GM04503 (cell line): ENCODE results near the gene EIF2B5.
"Not testable (repeated sequence)": the region's sequence is repeated elsewhere in the genome, so short reads cannot be mapped to it uniquely, and the experiment has no call there.

Source experiments
- DNase-seq: peaks from one replicate; pipeline ENCODE4 v3.0.0-alpha.2; 2012; ENCODE audit warnings: low read depth

The EIF2B5 gene

DNA sequence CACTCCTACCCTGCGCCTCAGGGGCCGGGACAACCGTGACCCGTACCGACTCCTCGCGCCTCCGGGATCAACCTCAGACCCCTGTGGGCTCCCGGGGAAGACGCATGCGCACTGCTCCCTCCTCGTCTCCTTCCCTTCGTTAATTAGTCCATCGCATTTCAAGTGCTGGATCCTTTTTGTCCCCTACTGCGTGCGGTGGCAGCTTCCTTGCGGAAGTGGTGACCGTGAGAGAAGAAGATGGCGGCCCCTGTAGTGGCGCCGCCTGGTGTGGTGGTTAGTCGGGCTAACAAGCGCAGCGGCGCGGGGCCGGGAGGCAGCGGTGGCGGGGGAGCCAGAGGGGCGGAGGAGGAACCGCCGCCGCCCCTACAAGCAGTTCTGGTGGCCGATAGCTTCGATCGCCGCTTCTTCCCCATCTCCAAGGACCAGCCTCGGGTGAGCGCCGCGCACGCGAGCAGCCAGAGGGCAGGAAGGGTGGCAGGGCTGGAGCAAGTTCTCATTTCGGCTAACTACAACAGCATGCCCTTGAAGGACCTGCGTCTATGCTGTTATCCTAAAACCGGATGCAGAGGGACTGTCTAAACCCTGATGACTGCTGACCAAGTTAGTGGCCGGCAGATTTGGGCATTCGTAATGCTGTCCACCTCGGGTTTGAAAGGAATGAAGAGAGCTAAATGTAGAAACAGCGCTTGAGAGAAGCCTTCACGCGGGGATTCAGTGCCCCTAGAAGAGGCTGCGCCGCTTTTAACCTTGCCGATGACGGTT lies at the start of gene EIF2B5:
EIF2B5 (plus strand) TSS at position 210 of the 762 bp plus-strand sequence; CDS start at position 238, 28 bp downstream.
- peak; percentile 80 for DNase-seq

- DNase-seq = no peak
These were observed 49.7 kb upstream of the EIF2B5 start for GRCh38 chr3:184085389-184085852.

GRCh38 chr3:184092199-184092598 lies 43.0 kb upstream of the EIF2B5 start:
- DNase-seq = no peak

GRCh38 chr3:184096811-184097383 lies 38.3 kb upstream of the EIF2B5 start, which contains the start of gene HTR3E:
Gene HTR3E (plus strand): TSS chr3:184097064. CDS start chr3:184097530, 466 bp downstream.
- DNase-seq = no peak

GRCh38 chr3:184097556-184097955 lies 37.6 kb upstream of the EIF2B5 start:
- no peak for DNase-seq

DNA sequence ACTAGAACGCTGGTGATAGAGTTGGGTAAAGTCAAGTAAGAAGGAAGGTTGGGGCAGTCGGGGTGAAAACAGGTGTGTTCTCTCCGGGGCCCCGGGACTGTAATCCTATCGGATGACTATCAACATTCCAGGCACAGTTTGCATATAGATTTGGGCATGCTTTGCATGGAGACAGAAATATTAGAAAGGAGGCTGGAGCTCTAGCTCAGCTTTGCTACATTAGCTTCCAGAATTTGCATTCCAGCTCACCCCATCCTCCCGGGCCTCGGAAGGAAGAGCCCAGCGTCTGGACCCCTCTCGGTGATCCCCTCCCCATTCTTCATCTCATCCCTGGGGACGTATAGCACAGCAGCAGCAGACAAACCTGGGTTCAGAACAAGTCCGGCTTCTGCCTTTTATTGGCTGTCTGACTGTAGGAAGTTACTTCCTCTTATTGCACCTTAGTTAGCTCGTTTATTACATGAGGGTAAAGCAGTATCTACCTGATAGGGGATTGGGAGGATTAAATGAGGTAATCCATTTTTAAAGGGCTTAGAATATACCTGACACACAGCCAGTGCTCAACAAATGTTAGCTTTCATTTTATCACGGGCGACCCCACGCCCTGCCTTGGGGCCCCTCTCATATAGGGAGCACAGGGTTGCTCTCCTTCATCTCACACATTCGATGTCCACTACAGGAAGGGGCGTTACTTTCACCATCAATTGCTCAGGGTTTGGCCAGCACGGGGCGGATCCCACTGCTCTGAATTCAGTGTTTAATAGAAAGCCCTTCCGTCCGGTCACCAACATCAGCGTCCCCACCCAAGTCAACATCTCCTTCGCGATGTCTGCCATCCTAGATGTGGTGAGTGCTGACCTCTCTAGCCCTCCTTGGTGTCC lies 35.1 kb upstream of the EIF2B5 start:
- no peak for DNase-seq

- no peak for DNase-seq
These were observed 24.8 kb upstream of the EIF2B5 start for GRCh38 chr3:184110316-184110725.

GRCh38 chr3:184116017-184116416 lies 19.1 kb upstream of the EIF2B5 start:
- no peak for DNase-seq

GRCh38 chr3:184117636-184118035 lies 17.5 kb upstream of the EIF2B5 start:
- DNase-seq = no peak

DNA sequence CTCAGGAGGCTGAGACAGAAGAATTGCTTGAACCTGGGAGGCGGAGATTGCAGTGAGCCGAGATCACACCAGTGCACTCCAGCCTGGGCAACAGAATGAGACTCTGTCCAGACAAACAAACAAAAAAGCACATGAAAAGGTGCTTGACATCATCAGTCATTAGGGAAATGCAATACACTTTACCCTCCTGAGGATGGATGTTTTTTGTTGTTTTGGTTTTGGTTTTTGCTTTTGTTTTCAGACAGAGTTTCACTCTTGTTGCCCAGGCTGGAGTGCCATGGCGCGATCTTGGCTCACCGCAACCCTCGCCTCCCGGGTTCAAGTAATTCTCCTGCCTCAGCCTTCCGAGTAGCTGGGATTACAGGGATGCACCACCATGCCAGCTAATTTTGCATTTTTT lies 14.1 kb upstream of the EIF2B5 start:
- not testable (repeated sequence) for DNase-seq

- DNase-seq = no peak
These were observed 9.2 kb upstream of the EIF2B5 start for GRCh38 chr3:184126006-184126405.

- no peak for DNase-seq
These were observed 6.1 kb upstream of the EIF2B5 start for GRCh38 chr3:184129012-184129411.

DNA sequence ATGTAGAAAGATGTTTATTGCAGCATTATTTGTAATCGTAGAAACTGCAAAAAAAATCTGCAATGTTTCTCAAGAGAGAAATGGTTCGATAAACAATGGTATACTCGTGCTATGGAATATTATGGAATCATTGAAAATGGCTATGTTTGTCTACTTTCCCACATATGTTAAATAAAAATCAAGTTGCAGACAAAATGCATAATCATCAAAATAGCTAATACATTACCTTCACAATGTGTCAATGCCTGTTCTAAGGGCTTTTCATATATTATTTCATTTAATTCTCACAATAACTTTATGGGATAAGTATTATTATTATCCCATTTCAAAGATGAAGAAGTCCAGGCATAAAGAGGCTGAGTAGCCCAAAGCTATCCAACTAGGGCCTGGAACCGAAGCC lies 2.2 kb upstream of the EIF2B5 start:
- no peak for DNase-seq

- no peak for DNase-seq
These were observed 1.1 kb upstream of the EIF2B5 start for GRCh38 chr3:184133840-184134745.

DNA sequence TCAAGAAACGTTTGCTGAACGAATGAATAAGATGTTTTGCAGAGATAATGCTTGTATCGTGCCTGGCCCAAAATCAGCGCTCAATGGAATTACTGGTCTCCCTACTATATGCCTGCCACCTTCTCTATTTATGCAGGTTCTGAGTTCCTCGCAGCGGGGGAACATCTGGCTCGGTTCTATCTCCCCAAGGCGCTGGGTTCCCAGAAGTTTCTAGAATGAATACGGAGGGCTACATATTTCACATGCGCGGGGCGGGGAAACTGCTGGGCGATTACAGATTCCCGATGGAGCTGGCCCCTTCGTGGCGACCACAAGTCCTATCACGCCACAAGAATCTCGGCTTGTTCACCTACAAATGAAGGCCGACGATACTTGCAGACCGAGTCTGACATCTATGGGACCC lies 411 bp upstream of the EIF2B5 start:
- no peak for DNase-seq

- DNase-seq = no peak
These were observed 728 bp downstream of the EIF2B5 start for GRCh38 chr3:184135911-184136260.

GRCh38 chr3:184140436-184140835 lies 5.3 kb downstream of the EIF2B5 start:
- no peak for DNase-seq

DNA sequence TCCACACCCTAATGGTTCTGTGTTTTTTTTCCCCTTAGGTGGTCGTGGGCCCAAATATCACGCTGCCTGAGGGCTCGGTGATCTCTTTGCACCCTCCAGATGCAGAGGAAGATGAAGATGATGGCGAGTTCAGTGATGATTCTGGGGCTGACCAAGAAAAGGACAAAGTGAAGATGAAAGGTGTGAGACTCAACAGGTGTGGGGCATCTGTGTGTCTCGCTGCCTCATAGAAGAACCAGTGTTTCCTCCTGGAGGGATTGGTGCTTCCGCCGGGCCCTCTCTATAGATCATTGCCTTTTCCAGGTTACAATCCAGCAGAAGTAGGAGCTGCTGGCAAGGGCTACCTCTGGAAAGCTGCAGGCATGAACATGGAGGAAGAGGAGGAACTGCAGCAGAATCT lies 7.0 kb downstream of the EIF2B5 start:
- DNase-seq = no peak

GRCh38 chr3:184143327-184143726 lies 8.2 kb downstream of the EIF2B5 start:
- no peak for DNase-seq

- no peak for DNase-seq
These were observed 9.3 kb downstream of the EIF2B5 start for GRCh38 chr3:184144505-184144904.

GRCh38 chr3:184145111-184145524 lies 10.0 kb downstream of the EIF2B5 start:
- DNase-seq = no peak
